Activated CD8-positive, alpha-beta memory T cell treated with anti-CD3 and anti-CD28 coated beads for 1 hour (primary cell): ENCODE data around the gene GM2A.
"Not testable (repeated sequence)": the region's sequence is repeated elsewhere in the genome, so short reads cannot be mapped to it uniquely, and the experiment has no call there.

Experiments
- DNase-seq, 2 donors: peaks; one replicate each; pipeline ENCODE4 v3.0.0-alpha.2; 2020; ENCODE audit warnings: low read depth in 1 of 2; ENCODE audit errors: extremely low read depth in 1 of 2

Gene GM2A

DNA sequence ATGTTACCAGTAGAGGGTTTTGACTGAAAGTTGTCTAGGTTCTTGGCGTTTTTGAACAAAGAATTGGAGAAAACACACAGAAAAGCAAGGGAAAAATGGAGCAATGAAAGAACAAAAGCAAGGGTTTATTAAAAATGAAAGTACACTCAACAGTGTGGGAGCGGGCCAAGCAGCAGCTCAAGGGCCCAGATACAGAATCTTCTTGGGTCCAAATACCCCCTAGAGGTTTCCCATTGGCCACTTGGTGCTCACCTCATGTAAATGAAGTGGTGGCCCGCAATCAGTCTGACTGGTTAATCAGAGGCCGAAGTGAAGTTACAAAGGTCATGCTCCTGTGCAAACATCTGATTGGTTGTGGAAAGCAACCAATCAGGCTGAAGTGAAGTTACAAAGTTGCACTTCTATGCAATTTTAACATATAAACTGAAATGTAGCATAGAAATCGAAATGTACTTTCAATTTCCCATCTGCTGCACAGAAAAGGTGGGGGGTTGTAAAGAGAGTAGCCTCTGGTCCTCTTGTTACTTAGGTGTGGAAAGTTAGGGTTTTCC lies 1.9 kb upstream of the GM2A start:
- no peak for DNase-seq

DNA sequence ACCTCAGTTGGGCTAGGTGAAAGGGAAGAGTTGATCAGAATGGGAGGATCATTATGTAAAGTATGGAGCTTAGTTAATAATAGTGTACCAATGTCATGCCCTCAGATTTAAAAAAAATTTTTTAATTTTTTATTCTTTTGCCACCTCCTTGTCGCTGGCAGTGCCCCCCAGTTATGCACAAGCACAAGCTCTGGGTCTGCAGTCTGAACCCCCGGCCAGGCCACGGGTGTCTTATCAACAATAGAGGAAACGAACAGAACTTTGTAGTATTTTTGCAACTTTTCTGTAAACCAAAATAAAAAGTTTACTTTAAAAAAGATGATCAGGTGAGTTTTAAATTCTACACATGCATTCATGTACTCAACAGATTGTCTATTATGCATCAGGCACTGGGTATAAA lies 1.4 kb upstream of the GM2A start:
- no peak for DNase-seq

DNA sequence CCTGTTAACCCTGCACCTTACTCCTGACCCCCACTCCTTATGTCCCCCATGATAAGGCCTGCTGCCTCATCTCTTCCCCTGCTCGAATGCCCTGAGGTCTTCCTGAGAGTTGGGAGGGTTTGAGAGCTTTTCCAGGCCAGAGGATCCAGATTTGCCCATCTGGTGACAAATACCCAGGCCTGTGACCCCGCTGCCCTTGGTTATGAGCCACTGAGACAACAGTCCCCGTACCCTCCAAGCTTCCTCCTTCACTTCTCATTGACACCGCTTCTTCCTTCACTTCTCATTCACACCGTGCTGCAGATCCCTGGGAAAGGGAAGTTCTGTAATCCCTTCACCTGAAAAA lies 593 bp downstream of the GM2A start:
- DNase-seq = no peak

DNA sequence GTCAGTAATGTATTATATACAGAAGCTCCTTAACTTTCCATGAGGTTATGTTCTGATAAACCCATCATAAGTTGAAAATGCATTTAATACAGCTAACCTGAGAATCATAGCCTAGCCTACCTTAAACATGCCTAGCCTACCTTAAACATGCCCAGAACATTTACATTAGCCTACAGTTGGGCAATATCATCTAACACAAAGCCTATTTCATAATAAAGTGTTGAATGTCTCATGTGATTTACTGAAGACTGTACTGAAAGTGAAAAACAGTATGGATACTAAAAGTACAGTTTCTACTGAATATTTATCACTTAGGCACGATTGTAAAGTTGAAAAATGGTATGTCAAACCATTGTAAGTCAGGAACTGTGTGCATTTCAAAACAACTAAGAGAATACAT lies 1.6 kb downstream of the GM2A start:
- no peak for DNase-seq

DNA sequence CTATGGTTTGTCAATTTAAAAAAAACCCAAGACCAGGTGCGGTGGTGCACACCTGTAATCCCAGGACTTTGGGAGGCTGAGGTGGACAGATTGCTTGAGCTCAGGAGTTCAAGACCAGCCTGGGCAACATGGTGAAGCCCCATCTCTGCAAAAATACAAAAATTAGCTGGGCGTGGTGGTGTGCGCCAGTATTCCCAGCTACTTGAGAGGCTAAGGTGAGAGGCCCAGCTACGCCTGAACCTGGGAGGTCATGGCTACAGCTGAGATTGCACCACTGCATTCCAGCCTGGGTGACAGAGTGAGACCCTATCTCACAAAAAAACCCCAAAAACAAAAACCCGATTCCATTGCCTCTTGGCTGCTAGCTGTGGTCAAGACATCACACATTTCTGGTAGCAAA lies 2.0 kb downstream of the GM2A start:
- not testable (repeated sequence) for DNase-seq

DNA sequence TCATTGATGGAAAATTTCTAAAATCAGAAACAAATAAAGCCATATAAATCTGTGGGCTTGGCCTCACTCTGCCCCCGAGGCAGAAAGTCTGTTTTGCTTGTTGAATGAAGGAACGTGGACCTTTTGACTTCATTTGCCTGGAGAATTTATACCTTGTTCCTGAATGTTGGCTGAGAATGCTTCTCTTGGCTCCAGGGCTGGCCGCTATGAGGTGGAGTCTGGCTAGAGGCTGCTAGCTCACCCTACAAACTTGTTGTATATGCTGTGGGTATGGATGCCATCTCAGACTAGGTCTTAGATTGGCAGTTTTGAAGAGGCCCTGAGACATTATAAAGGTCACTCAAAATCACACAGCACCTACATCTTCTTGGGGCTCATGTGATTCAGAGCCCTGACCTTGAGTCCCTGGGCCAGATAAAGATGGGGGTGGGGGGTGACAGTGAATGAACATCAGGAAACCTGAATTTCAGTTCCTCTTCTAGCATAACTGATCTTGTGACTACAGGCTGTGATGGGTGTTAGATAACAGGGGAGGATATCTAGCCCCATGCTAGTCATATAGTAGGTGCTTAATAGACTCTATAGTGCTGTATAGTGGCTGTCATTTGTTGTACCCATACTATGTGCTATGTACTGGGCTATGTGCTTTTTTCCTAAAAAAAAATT lies 2.8 kb downstream of the GM2A start:
- DNase-seq = no peak

DNA sequence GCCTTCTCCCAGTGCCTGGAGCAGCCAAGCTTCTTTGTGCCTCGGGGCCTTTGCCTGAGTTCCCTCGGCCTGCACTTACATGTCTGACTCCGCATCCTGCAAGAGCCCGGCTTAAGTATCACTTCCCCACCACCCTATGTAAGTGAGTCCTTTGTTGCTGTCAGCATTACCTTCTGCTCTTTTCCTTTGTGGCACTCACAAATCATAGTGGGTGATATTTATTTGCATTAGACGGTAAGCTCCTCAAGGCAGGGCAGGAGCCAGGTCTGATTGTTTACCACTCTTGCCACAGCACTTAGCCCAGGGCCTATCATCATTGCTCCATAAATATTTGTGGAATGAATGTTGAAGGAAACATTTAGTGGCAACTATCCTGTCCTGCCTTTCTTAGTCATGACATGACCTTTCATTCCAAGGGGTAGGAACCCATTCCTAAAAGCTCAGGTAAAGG lies 4.8 kb downstream of the GM2A start:
- DNase-seq = no peak

DNA sequence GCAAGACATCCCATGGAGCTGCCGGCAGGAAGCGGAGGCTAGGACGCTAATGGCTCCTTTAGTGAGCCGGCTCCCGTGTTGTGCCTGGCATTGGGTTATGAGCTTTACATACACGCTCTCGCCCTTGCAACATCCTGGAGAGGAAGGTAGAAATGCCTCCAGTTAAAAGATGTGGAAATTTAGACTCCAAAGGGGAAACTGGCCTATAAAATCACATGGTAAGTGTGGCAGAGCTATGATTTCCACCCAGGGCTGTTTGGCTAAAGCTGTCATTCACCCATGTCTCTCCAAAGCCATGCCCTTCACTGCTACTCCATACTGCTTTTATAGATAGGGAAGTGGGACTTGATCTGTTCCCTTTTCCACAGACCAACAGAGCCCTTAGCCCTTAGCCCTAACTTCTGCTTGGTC lies 5.2 kb downstream of the GM2A start:
- no peak for DNase-seq

DNA sequence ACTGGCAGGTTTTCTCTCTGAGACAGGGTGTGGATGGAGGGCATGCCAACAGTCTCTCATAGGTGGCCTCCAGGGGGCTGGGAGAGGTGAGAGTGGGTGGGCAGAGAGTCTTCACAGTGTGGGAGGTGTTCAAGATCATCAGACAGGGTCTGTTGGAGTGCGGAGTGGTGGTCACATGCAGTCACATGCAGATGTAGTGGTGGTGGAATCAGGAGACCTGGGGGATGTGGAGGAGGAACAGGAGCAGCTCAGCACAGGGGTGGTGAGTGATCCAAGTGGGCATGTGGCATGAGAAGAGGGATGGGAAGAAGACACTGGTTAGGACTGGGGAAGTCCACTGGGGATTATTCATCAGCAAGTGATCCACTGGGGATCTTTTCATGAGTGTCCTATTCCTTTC lies 5.8 kb downstream of the GM2A start:
- no peak for DNase-seq

DNA sequence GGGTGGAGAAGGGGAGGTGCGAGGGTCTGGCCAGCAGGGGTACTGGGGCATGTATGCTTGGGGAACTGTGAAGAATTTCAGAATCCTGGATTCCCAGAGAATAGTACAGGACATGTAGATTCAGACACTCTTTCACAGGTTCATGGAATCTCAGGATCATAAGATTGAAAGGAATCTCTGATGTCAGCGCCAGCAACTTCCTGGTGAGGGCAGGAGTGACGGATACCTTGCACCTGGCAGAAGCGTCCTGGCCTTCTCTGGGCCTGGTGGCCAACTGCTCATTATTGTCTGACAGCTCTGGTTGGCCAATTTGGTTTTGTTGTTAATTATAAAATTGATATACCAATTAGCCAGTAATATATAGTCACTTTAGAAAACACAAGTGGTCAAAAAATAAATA lies 6.9 kb downstream of the GM2A start:
- no peak for DNase-seq

DNA sequence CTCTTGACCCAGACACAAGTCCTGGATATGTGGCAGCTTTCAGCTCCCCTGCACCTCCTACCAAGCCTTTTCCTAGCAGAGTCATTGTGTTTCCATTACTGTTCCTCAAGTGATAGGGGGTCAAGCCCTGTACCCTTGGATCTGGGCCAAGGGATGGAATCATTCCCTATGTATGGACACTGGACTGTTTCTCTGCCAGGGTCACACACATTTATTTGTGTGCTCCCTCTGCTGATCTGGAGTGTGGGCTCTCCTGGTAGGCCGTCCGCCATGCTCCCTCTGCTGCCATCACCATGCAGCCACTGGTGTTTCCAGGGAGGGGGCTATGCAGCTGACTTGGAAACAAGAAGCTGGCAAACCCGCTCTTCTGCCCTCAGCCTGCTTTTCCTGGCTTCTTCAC lies 9.5 kb downstream of the GM2A start:
- DNase-seq = no peak

DNA sequence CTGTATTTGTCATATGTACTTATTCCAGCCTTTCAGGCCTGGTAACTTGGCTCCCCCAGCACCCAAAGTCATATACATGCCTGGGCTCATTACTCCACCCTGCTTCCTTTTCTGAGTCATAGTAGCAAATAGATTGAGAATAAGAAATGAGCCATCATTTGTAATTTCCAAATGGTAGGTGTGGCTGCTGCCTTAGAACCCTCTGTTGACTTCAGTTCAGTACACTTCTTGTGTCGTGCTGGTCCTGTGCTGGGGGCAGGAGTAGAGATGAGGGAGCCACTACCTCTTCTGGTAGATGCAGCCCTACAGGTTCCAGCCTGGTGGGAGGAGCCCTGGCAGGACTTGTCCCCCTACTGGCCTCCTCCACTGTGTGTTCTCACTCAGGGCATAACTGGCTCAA lies 11.1 kb downstream of the GM2A start:
- DNase-seq = no peak

DNA sequence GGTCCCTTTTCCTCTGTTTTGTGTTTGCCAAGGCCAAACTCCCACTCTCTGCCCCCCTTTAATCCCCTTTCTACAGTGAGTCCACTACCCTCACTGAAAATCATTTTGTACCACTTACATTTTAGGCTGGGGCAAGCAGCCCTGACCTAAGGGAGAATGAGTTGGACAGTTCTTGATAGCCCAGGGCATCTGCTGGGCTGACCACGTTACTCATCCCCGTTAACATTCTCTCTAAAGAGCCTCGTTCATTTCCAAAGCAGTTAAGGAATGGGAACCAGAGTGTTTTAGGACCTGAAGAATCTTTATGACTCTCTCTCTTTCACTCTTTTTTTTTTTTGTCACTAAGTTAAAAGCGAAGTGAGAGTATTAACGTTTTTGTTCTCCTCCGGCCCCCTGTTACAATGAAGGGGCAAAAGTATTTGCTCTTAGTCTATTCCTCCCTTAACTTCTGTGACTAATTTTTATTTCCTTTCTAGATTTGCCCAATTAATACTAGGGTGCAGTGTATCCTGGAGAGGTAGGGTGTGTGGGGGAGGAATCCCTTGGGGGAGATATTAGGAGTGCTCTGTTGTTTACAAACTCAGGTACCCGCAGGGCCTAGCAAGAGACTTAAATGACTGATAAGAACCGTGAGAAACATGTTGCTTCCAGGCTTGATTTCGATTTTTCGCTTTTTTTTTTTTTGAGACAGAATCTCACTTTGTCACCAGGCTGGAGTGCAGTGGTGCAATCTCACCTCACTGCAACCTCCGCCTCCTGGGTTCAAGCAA lies 14.7 kb downstream of the GM2A start:
- DNase-seq = no peak

DNA sequence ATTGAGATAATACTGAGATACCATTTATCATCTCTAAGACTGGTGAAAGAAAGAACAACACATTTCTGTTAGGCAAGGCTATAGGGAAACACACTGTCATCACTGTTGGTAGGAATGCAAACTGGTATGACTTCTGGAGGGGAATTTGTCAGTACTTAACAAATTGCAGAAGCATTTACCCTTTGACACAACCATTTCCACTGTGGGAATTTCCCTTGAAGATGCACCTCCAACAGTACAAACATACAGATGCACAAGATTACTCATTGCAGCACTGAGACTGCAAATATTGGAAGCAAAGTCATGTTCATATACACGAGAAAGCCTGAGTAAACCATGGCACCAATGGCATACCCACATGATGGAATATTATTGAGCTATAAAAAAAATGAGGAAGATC lies 17.6 kb downstream of the GM2A start:
- DNase-seq = no peak

DNA sequence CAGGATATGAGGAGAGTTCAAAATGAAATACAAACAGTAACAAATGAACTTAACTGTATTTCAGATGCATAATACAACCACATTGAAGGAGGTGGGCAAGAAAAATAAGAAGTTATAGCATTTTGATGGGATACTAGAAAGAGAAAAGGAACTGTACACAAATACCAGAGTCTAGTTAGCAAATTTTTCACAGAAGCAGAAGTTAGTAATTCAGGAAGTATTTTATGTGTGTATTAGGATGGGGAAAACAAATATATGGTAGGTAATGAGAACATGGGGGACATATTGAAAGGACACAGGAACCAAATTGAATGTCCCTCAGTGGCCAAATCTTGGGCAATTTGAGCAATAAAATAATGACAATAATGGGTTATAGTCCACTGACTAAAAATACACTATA lies 18.4 kb downstream of the GM2A start:
- DNase-seq = no peak

DNA sequence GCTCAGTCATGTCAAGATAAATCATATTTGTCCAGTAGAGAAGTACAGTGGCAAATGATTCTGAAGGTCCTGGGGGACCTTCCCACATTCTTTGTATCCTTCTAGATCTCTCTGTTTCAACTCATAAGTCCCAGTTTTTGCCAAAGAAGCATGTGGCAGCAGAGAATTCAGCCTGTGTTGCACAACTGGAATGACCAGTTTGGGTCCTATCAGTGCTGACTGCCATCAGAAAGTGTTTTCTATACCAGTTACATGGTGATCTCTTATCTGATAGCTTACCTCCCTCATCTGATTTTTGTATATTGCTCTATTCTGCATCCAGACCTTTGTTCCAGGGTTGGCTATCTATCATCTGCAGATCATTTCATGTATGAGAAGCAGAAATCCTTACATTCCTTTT lies 21.7 kb downstream of the GM2A start:
- DNase-seq = no peak

DNA sequence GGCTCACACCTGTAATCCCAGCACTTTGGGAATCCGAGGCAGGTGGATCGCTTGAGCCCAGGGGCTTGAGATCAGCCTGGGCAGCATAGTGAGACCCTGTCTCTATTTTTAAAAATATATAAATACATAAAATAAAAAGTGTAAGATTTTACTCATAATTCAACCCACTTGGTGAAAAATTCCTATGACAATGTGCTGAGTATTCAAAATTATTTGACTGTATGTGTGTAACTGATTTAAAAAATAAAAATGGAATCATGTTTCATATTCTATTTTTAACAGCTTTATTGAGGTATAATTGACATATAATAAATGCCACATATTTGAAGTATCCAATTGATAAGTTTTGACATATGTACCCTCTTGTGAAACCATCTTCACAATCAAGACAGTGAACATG lies 22.8 kb downstream of the GM2A start:
- no peak for DNase-seq

DNA sequence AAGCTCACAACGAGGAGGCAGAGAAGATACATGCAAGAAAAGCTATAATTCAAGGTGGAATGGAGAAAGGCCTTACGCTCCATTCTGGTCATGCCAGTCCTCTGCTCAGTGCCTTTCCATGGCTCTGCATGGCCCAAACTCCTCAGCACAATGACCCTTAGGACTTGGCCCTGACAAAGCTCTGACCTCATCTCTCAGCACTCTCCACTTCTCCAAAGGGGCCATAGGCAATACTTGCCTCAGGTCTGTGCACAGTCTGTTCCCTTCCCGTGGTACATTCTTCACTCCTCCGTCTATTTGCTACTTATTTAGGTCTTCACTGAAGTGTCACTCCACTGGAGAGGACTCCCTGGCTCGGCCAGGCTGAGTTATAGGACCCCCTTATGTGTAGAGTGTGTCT lies 25.9 kb downstream of the GM2A start:
- DNase-seq = no peak

DNA sequence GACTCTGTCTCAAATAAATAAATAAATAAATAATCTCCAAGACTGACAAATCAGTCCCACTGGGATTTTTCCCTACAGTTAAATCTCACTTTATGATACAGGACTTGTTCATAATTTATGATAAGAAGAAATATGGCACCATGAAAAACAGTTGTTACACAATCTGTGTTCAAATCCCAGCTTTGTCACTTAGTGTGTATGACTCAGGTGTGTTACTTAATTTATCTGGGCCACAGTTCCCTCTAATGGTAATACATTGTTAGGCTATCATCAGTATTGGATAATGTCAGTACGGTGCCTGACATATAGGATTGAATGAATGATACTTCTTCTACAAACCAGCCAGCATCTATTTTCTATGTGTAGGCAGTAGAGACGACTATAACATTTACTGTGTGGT lies 27.5 kb downstream of the GM2A start:
- no peak for DNase-seq

DNA sequence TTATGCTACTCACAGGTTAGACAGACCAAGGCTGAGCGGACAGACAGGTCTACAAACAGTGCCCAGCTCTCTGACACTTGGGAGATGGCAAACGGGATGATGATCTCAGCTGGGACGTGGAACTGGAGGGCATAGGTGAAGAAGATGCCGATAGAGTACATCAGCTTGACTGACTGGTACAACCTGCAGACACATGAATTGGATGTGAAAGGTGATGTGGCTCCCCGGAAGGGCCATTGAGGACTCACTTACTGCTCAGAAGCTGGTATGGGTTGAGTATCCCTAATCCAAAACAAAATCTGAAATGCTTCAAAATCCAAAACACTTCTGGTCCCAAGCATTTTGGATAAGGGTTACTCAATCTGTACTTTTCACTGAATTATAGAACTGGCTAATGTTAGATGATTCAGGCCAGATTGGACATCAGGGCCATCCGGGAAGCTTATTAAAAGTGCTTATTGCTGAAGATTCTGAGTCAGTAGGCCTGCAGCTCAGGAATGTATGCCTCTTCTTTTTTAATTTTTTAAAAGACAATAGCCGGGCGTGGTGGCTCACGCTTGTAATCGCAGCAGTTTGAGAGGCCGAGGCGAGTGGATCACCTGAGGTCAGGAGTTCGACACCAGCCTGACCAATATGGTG lies 28.1 kb downstream of the GM2A start:
- no peak for DNase-seq

DNA sequence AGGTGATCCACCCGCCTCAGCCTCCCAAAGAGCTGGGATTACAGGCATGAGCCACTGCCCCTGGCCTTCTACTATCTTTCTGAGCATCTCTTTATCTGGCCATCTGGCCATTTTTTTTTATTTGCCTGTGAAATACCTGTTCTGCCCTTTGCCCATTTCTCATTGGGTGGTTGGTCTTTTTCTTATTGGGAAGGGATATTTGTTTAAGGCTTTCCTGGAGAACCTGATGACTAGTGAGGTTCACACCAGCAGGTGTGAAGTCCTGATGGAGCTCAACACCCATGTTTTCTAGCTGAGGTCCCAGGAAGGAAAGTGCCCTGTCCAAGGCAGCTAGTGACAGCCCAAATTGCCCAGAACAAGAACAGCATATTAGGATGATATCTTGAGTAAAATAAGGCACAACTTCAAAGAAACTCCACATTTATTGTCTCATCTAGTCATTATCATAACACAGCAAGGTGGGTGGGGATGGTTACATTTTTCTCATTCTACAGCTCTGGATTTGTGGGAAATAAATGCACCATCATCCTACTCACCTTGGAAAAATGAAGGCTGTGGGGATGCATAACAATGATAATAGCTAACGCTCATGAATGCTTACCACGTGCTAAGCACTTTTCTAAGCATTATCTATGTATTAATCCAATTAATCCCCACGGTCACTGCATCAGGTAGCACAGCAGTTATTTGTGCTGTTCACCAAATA lies 30.3 kb downstream of the GM2A start:
- no peak for DNase-seq
